ENCODE results near the gene PABPN1L.

DNA sequence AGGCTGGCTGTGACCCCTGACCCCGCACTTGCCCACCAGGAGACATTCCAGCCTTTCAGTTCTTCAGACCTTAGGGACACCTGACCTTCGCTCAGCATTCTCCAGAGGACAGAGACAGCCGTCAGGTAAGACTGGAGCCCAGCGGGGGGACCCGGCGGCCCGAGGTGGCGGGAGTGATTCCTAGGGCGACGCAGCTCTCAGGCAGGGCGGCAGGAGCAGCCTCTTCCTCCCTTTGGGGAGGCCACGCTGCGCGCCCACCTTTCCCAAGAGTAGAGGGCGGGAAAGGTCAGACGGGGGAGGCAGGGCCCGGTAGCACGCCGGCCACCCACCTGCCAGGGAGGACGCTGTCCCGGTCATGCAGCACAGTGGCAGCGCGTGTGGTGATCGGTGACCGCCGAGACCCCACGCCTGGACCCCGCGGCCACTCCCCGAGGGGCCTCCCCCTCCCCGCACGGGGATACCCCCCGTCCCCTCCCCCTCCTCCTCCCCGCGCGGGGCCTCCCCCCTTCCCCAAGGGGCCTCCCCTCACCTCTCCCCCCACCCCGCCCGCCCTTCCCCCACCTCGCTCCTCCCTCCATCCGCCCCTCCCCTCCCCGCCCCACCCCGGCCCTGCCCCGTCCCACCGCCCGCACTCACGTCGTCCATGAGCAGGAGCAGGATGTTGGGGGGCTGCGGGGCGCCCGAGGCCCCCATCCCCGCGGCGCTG is 10.2 kb downstream of the PABPN1L start:
- TF ChIP-seq YY1 (IDR thresholded peaks at IDR 0.05; ENCODE audit: insufficient read depth, insufficient read length) = no peak
- TF ChIP-seq SUZ12 (IDR thresholded peaks at IDR 0.05; ENCODE audit: extremely low read depth, insufficient read depth, insufficient read length) = no peak
